ENCODE data around the gene ENTREP3.
A peak's percentile ranks its signal among the peaks of the same experiment; 100 is the strongest.

Gene ENTREP3

DNA sequence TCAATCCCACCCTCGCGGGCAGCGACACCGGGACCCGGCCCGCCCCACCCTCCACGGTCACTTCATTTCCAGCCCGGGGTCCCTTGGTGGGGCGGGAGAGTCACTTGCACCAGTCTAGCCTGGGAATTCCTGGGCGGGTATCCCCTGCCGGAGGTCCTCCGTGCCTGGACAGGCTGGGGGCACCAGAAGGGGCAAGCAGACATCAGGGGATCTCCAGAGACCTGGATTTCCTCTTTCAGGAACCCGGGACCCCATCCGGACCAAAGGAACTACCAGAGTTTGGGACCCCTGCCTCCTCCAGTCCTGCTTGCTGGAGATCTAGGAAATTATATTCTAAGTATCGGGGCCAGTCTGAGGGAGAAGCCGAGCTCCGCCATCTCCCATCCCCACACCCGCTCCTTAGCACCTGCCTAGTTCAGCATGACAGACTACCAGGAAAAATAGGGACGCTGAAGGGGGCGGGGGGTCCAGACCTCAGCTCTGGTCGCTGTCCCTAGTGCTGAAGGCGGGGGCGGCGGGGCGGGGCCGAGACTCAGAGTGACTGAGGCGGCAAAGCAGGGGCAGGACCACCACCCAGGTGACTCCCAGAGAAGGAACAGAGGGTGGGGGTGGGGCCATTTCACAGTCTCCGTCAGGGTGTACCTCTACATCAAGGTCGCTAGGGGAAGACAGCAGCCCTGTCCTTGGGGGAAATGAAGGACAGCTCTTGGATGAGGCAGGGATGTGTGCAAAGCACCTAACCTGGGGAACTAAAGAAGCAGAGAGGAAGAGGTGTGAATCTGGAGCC, 22.8 kb upstream of the ENTREP3 start:
- DNase-seq (ENCODE audit: low read depth, low spot score) = peak; percentile 95

DNA sequence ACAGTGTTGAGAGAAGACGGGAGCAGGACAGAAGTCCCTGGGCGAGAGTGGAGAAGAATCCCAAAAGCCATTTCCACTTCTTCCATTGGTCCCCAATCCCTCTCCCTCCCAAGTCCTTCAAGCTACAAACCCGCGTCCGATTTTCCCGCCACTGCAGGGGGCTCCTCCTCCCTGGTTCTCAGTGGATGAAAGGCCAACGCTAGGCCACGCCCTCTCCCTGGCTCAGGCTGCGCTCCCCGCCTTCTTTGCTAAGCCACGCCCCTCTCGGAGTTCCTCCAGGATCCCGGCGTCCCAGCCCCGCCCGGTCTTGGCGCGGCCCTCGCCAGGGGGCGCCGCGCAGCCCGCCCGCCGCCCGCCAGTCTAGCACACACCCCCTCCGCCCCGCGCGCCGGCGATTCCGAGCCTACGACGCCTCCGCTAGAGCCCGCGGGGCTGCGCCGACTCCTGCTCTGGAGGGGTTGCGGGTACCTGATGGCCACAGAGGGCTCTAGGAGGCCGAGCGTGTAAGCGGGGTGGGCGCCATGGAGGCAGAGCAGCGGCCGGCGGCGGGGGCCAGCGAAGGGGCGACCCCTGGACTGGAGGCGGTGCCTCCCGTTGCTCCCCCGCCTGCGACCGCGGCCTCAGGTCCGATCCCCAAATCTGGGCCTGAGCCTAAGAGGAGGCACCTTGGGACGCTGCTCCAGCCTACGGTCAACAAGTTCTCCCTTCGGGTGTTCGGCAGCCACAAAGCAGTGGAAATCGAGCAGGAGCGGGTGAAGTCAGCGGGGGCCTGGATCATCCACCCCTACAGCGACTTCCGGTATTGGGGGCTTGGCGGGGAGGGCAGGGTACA, 22.0 kb upstream of the ENTREP3 start, which contains the start of gene HCN3:
TSS of gene HCN3 (plus strand) at position 394 of the 832 bp plus-strand sequence. CDS start at position 522, 128 bp downstream.
- peak; percentile 98 for DNase-seq (ENCODE audit: low read depth, low spot score)

DNA sequence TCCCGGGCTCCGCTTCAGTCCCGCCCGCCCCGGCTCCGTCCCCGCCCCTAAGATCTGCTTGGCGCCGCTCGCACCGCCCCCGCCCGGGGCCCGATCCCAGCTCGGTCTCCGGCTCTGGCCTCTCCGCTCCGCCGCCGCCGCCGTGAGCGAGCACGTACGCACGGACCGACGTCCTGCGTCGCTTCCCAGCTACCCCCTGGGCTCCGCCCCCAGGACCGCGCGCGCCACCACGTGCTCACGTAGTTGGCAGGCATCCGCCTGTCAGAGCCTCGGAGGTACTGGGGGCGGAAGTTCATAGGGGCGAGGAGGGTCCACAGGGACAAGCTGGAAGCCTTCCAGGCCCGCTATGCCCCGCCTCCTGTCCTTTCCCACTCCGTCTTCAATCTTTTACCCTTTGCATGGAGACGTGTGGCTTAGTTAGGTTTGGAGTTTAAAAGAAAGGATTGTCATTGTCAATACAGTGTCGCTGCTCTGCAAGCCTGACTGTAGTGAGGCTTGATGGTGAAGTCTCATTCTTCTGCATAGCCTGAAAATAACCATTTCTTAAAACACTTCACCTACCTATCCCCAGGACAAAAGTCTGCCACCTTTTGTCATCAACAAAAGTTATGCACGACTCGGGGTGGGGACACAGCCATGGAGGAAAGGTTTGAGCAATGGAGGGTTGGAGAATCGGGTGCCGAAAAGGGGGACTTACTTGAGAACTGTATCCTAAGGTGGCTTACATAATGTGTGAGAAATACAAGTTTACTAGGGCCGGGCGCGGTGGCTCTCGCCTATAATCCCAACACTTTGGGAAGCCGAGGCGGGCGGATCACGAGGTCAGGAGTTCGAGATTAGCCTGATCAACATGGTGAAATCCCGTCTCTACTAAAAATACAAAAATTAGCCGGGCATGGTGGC, 18.3 kb upstream of the ENTREP3 start, which contains the start of gene CLK2:
TSS of gene CLK2 (minus strand) at position 162 of the 903 bp plus-strand sequence. CDS start 2,527 bp downstream, outside the sequence.
- DNase-seq (ENCODE audit: low read depth, low spot score) = peak; percentile 98

DNA sequence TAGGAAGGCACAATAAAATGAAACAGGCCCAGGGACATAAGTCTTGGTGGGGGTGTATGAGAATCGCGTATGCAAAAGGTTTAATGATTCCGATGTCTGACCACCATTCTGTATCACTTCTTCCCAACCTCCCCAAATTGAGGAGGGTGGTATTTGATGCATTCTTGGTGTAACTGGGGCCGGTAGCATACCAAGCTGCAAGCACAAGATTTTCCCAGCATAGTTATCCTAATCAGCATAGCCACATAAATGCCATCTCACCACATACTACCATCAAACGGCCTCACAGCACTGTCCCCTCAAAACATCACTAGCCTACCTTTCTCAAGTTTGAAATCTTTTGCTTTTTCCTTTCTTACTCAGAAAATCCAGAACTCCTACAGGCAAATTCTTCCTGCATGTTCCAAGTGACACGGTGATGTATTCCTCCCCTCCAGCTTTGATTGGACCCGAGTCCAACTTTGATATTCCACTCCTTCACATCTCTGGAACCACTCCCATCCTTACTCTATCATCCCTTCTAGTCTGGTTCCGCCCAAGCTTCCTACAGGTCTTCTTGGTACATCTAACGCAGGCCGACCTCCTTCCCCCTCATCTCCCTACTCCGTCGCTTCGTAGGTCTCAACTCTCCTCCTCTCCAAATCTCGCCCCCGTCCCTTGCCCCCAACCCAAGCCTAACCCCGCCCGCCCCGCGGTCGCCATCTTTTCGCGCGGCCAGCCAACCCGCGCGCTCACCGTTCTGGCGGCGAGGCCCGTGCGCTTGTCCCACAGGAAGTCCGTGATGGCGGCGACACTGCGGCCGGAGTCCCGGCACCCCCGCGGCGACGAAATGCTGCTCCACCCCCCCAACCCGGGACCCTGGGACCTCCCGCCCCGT, 17.4 kb upstream of the ENTREP3 start:
- DNase-seq (ENCODE audit: low read depth, low spot score) = no peak

DNA sequence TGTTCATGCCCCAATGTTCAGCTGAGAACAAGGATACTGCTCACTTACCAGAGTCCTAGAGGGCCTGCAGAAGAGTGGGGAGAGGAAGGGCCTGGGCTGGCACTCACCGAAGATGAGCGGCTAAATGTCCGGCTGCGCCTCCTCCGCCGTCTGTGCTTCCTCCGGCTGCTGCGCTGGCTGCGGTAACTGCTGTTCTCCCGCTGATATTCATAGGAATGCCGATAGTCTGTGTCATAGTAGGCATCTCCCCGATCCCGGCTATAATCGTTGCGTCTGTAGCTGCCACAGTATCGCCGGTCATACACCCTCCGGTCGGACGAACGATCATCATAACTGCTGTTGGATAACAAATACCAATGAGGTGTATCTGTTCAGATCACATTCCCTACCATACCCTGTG, 14.1 kb upstream of the ENTREP3 start:
- no peak for DNase-seq (ENCODE audit: low read depth, low spot score)

DNA sequence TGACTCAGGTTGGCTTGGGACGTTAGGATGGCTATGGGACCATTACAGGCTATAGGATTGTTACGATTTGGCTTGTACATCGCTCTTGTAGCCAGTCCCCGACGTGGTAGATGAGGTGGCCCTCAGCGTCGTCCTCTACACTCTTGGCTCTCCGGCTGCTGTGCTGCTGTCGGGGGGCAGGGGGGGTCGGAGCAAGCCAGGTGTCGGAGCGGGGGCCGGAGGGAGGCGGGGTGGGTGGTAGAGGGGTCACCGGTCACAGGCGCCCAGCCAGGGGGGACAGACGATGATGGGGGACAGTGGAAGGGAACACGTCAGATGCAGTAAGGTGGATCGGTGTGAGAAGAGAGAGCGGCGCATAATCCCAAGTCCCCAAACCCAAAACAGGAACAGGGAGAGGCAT, 13.3 kb upstream of the ENTREP3 start:
- DNase-seq (ENCODE audit: low read depth, low spot score) = no peak

DNA sequence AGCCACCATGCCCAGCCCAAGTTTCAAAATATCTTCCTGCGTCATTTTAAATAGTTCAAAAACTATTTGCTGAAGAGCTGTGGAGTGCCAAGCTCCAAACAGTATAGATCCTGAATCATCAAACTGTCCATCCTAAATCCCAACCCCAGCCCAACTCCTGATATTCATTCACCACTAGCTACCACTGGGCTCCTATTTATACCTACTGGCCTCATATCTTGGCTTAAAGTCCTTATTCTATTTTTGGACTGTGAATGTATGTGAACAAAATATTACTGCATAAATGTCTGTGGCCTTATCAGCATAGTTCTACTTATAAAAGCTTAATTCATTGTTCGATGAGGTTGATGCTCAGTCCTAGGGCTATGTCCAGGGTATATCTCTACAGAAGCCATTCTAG, 12.1 kb upstream of the ENTREP3 start:
- DNase-seq (ENCODE audit: low read depth, low spot score) = no peak

DNA sequence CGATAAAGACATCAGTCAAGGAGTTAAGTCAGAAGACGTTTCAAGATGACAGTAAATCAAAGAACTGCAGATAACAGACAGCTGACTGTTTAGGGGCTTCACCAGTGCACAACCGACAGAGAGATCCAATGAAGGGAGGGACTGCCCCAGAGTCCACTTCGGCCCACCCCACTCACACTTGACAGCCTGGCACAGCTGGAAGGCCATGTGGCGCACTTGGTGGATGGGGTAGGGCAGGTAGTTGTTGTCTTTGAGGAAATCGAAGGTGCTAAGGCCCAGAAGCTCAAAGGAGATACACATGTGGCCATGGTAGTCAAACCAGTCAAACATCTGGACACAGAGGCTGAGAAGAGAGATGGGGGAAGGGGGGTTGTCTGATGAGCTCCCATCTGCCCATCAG, 11.3 kb upstream of the ENTREP3 start:
- DNase-seq (ENCODE audit: low read depth, low spot score) = no peak

DNA sequence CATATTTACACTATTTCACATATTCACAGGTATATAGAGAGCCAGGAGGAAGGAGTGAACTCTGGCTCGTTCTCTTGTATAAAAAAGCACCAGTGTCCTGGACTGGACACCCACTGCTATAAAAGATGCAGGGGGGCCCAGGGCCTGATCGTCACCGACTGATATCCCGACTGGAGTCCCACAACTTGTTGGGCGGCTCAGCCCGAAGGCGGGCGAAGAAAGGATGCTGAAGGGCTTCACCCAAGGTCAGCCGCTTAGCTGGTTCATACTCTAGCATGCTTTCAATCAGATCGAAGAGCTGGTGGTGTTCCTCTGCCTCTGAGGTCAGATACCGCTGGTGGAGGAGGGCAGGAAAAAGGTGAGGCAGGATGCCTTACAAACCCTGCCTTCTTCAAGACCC, 7.8 kb upstream of the ENTREP3 start:
- no peak for DNase-seq (ENCODE audit: low read depth, low spot score)

DNA sequence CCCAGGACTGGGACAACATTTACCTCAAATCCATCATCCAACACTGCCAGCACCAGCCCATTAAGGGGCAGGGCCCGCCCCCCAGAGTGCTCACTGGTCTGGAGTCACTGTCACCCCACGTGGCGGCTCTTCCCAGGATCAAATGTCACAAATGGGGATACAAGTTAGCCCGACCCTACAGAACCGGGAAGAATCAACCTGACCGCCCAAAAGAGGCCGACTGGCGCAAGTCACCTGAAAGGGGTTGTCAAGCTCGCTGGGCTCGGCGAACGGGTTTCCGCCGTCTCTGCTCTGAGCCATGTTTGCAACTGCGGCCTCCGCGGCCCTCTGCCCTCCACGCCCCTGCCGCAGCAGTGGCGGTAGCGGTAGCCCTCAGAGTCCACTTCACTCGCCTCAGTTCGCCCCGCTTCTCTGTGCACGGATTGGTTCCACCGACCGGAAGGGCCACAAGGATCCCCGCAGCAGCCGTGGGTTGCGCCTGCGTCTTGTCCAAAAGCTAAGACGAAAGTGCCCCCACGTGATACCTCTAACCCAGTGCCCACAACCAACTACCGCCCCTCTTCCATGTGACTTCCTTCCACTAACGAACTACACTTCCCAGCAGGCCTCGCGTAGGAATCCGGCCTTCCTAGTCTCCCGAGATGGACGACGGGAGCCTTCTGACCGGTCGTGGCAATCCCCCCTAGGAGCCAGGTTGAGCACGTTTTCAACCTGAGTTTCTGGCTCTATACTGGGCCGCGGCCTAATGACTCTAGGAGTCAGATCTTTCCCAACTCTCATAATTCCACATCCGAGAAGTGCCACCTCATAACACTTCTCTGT, 6.8 kb upstream of the ENTREP3 start, which contains the start of gene SCAMP3:
TSS of gene SCAMP3 (minus strand) at position 509 of the 822 bp plus-strand sequence. CDS start at position 300, 209 bp downstream.
- peak; percentile 99 for DNase-seq (ENCODE audit: low read depth, low spot score)

DNA sequence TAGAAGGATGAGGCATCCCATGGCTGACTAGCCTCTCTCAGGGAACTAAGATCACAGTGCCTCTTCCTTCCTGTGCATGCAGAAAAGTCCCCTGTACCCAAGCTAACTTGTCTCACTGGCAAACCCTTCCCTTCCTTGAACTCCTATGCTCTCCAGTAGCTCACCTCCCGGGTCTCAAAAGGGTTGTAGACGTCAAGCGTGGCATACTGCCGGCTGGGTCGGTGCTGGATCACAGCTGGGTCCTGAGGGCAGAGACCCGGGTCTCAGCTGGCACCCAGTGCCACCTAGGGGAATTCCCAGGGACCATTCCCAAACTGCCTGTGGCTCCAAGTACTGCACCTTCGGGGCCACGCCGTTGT, 6.2 kb upstream of the ENTREP3 start:
- no peak for DNase-seq (ENCODE audit: low read depth, low spot score)

DNA sequence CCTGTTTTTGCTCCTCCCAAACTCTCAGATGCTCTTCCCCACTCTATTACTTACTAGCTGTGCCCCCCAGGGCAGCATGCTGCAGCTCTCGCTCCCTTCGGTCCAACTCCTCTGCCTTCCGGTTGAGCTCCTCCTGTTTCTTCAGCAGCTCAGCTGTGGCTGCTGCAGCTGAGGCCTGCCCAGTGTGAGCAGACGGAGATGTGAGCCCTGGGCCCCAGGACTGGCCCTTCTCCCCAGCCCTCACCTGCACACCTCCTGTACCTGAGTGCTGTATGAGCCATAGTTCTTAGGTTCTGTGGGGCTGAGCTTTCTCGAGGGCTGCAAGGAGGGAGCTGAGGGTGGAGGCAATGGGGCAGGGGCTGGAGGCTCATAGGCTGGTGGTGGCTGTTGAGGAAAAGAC, 5.0 kb upstream of the ENTREP3 start:
- DNase-seq (ENCODE audit: low read depth, low spot score) = no peak

DNA sequence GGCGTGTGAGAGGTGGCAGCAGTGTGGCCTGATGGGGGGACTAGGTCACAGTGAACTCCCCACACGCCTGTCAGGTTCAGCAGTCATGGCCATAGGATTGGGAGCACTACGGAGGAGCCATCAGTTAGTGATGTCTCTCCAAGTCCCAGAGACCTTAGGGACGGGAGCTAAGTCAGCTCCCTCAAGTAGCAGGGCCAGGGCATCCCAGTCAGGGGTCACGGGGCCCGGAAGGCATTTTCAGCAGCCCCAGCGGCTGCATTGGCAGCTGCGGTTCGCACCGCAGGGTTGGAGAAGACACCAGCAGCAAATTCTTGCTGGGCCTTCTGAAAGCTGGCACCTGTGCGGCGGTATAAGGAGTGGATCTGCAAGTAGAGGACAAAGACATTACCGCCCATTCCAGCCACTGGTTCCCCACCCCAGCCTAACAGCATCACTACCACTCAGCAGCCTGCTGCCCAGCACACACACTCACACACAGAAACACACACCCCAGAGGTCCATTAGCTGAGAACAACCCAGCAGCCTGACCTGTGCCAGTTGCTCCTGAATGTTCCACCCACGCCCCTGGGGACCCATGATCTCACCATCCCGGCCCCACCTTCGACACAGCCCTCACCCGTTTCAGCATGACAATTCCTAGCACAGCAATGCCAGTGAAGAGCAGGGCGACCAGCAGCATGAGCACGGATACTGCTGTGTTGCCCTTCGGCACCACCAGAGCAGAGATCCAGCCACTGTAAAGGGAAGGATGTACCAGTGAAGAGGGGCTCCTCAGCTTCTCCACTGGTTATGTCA, 972 bp upstream of the ENTREP3 start:
- DNase-seq (ENCODE audit: low read depth, low spot score) = no peak

DNA sequence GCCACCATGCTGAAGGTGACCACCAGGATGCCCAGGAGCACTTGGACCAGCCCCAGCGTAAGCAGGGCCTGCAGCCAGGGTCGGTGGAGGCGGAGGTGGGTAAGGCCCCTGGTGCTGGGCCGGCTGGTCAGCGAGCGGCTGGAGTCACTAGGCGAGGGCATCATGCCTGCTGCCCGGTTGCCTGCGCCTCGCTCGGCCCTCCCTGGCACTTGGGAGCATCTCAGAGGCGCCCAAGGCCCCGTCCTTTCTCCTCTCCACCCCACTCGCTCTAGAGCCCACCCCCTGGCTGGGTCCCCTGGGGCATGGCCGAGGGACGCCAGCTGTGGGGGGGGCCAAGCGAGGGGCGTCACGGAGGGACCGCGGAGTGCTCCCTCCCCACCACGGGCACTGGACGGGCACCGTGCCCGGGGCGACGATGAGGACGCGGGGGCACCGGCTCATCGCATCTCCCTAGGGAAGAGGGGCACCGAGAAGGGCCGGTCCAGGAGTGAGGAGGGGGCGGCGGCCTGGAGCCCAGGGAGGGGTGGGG, 505 bp downstream of the ENTREP3 start:
- DNase-seq (ENCODE audit: low read depth, low spot score) = no peak

DNA sequence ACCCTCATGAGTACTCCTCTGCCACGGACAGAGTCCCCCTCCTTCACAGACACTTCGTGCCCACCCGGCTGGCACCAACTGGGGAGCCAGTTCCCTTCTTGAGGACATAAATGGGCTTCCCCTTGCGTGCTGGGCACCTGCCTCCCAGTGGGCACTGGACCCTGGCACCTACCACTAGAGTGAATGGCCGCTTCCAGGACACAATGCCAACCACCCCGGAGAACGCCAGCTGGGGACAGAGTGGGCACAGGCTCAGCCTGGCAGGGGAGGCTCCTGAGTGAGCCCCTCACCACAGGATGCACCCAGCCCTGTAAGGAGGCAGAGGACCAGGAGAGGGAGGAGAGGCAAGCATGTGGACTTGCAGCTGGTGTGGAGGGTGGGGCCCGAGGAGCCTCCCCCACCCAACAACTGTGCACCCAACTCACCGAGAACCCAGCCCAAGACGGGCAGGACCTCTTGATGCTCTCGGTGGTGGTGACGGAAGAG, 1.0 kb downstream of the ENTREP3 start:
- no peak for DNase-seq (ENCODE audit: low read depth, low spot score)

DNA sequence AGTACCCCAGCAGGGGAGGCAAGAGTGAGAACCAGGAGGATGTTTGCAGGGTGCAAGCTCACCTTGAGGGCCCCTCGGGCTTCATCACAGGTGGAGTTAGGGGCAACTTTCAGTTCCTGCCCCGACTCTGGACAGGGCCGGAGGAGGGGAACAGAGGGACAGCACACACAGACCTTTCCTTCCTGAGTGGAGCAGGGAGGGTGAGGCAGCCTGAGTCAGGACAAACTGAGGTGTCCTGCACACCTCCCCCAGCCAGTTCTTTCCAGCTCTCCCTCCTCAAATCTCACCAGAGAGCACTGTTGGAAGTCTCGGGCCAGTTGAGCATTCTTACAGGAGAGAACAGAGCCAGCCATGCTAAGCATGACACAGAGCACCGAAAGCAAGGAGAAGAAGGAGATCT, 1.5 kb downstream of the ENTREP3 start:
- no peak for DNase-seq (ENCODE audit: low read depth, low spot score)

DNA sequence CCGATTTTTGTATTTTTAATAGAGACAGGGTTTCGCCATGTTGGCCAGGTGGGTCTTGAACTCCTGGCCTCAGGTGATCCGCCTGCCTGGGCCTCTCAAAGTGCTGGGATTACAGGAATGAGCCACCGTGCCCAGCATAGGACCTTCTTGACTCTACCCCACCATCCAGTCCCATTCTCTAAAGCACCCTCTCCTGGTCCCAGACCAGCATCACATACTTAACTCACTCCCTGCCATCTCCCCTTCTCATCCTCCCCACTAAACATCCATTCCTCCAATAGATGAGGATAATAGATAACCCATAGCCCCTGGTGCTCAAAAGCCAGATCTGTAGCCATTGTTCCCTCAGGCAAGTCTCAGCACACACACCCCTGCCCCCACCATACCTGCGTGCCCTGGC, 2.1 kb downstream of the ENTREP3 start:
- peak; percentile 71 for DNase-seq (ENCODE audit: low read depth, low spot score)

DNA sequence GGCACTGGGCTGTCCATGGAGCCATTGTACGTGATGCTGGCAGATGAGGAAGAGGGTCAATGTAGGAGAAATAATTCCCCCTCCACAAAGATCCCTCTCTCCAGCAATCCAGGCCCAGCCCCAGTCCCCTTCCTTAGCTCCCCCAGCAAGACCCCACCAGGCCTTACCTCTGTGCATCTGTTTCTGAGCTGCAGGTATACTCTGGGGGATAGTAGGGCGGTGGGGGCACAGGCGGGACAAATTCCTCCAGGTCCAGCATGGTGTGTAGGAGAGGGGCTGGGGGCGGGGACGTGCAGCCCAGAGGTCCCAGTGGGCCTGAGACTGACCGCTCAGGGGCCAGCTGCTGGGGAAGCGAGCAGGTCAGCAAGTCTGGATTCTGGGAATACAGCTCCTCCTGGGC, 3.7 kb downstream of the ENTREP3 start:
- no peak for DNase-seq (ENCODE audit: low read depth, low spot score)

Measured in ELF-1 (cell line).